HCT116 (cell line): ENCODE measurements around the gene CDC42EP4. TPM values are rescaled to one million over a fixed set of nuclear protein-coding genes. Genes with fewer than 3 reads are reported as not detected.

ENCODE experiments used
- ATAC-seq: fragments of 200-7000 bp; cut with Tn5 transposase; 2 replicates; pipeline ENCODE4 v1.9.1; 2020; ENCODE audit warnings: mild to moderate bottlenecking, moderate library complexity
- BruUV-seq: library from RNA; stranded (reverse); fragments of 400-500 nt; replicated peaks from 2 replicates; lab custom pipeline; 2021; lab: Mats Ljungman, UMichigan
- CTCF ChIA-PET: fragments of 300-600 bp; sonication (Branson Sonifier 250); formaldehyde crosslinking; loops from one replicate; lab custom pipeline; 2021; ENCODE audit warnings: antibody characterized with exemption; lab: Charles Lee
- POLR2A ChIA-PET: fragments of 300-600, 350-600 bp; sonication (Branson Sonifier 250); formaldehyde crosslinking; loops from one replicate; lab custom pipeline; 2021; ENCODE audit warnings: antibody characterized with exemption; lab: Charles Lee
- RAD21 ChIA-PET, 2 experiments: fragments of 300-600 bp; sonication (Branson Sonifier 250); formaldehyde crosslinking; loops; one replicate each; lab custom pipeline; 2023; ENCODE audit warnings: low total read pairs in 2 of 2; ENCODE audit not compliant: uncharacterized antibody in 2 of 2, unreplicated experiment in 2 of 2, low non-redundant PET in 1 of 2; lab: Charles Lee
- DNase-seq: peaks from one replicate; pipeline ENCODE4 v3.0.0-alpha.2; 2010; ENCODE audit warnings: low read depth, low spot score
- H2AFZ ChIP-seq: fragments of 200-600 bp; shearing (Covaris generic), sonication (generic); 2 replicates; pipeline ENCODE4 v1.6.1; 2017; ENCODE audit warnings: low read depth, mixed run types, mixed read lengths, antibody characterized with exemption, low read length; ENCODE audit not compliant: poor library complexity, severe bottlenecking
- H3K27ac ChIP-seq: 2 replicates; pipeline ENCODE4 v1.5.1; 2012; ENCODE audit warnings: low read depth, low read length
- H3K27me3 ChIP-seq: fragments of 200-600 bp; sonication (generic); 2 replicates; pipeline ENCODE4 v1.6.1; 2016; ENCODE audit warnings: mixed run types, low read length, mixed read lengths; ENCODE audit not compliant: insufficient read depth
- H3K36me3 ChIP-seq, 2 experiments: fragments of 200-500 bp in 1 of 2; fragments of 200-600 bp in 1 of 2; sonication (Bioruptor generic) in 1 of 2; sonication (generic) in 1 of 2; 2 replicates each; pipeline versions ENCODE4 v1.5.1 to v1.6.1; 2014 to 2016; ENCODE audit warnings: low read length in 2 of 2, inconsistent platforms in 1 of 2, mixed read lengths in 1 of 2, mixed run types in 1 of 2; ENCODE audit not compliant: insufficient read depth in 2 of 2, control insufficient read depth in 1 of 2
- H3K4me1 ChIP-seq, 2 experiments: fragments of 200-600 bp in 1 of 2; sonication (generic) in 1 of 2; 2 replicates each; pipeline versions ENCODE4 v1.5.1 to v1.6.1; 2012 to 2017; ENCODE audit warnings: low read length in 2 of 2, inconsistent platforms in 1 of 2, mild to moderate bottlenecking in 1 of 2, mixed read lengths in 1 of 2, mixed run types in 1 of 2, moderate library complexity in 1 of 2; ENCODE audit not compliant: insufficient read depth in 2 of 2, control insufficient read depth in 1 of 2
- H3K4me2 ChIP-seq: fragments of 200-600 bp; sonication (generic); 2 replicates; pipeline ENCODE4 v1.6.1; 2017; ENCODE audit warnings: mixed run types, low read length, mixed read lengths
- H3K4me3 ChIP-seq, 2 experiments: fragments of 200-600 bp in 1 of 2; sonication (generic) in 1 of 2; replicated peaks in 1 of 2; 2 replicates each; pipeline ENCODE4 v1.5.1; 2011 to 2016; ENCODE audit warnings: low read length in 2 of 2, control low read depth in 1 of 2, low read depth in 1 of 2, mild to moderate bottlenecking in 1 of 2, mixed read lengths in 1 of 2, mixed run types in 1 of 2
- H3K79me2 ChIP-seq: fragments of 200-600 bp; sonication (generic); 2 replicates; pipeline ENCODE4 v1.6.1; 2017; ENCODE audit warnings: mild to moderate bottlenecking, mixed run types, low read length, moderate library complexity, mixed read lengths; ENCODE audit not compliant: insufficient read depth
- H3K9ac ChIP-seq: fragments of 200-600 bp; sonication (generic); 2 replicates; pipeline ENCODE4 v1.6.1; 2016; ENCODE audit warnings: low read length, mixed read lengths
- H3K9me2 ChIP-seq: fragments of 200-600 bp; sonication (generic), shearing (Covaris generic); 2 replicates; pipeline ENCODE4 v1.6.1; 2017; ENCODE audit warnings: mixed run types, mild to moderate bottlenecking, moderate library complexity; ENCODE audit not compliant: insufficient read depth
- H3K9me3 ChIP-seq, 2 experiments: fragments of 200-500 bp in 1 of 2; fragments of 200-600 bp in 1 of 2; sonication (Bioruptor generic) in 1 of 2; sonication (generic) in 1 of 2; 2 replicates each; pipeline ENCODE4 v1.6.1; 2014 to 2017; ENCODE audit warnings: low read length in 2 of 2, mixed read lengths in 2 of 2, inconsistent platforms in 1 of 2, low read depth in 1 of 2, mild to moderate bottlenecking in 1 of 2, mixed run types in 1 of 2, moderate library complexity in 1 of 2; ENCODE audit not compliant: control insufficient read depth in 1 of 2, insufficient read depth in 1 of 2
- H4K20me1 ChIP-seq: fragments of 200-600 bp; sonication (generic), shearing (Covaris generic); 2 replicates; pipeline ENCODE4 v1.6.1; 2017; ENCODE audit warnings: mixed run types, mild to moderate bottlenecking, moderate library complexity; ENCODE audit not compliant: insufficient read depth
- ATF3 ChIP-seq: IDR thresholded peaks from 2 replicates; pipeline ENCODE4 v1.6.1; 2012
- CBX3 ChIP-seq: IDR thresholded peaks from 2 replicates; pipeline ENCODE4 v1.6.1; 2012; ENCODE audit warnings: low read depth
- CEBPB ChIP-seq: IDR thresholded peaks from 2 replicates; pipeline ENCODE4 v1.6.1; 2012; ENCODE audit warnings: low read depth
- CTCF ChIP-seq, 3 experiments: fragments of 200-600 bp in 1 of 3; sonication (generic) in 1 of 3; IDR thresholded peaks in 2 of 3; conservative IDR thresholded peaks in 1 of 3; 2 replicates each; pipeline ENCODE4 v1.5.1; 2012 to 2017; ENCODE audit warnings: low read depth in 2 of 3, low read length in 2 of 3, antibody characterized with exemption in 1 of 3, borderline replicate concordance in 1 of 3, control low read depth in 1 of 3, mild to moderate bottlenecking in 1 of 3, mixed read lengths in 1 of 3, mixed run types in 1 of 3, moderate library complexity in 1 of 3; ENCODE audit not compliant: insufficient read depth in 1 of 3
- EGR1 ChIP-seq: IDR thresholded peaks from 2 replicates; pipeline ENCODE4 v1.6.1; 2012; ENCODE audit warnings: low read depth
- ELF1 ChIP-seq: IDR thresholded peaks from 2 replicates; pipeline ENCODE4 v1.6.1; 2012; ENCODE audit warnings: low read depth, borderline replicate concordance
- EZH2 ChIP-seq: fragments of 200-600 bp; sonication (generic); IDR thresholded peaks from 2 replicates; pipeline ENCODE4 v1.6.1; 2017; ENCODE audit warnings: antibody characterized with exemption, mixed run types
- EZH2phosphoT487 ChIP-seq: fragments of 200-600 bp; IDR thresholded peaks from 2 replicates; pipeline ENCODE4 v1.6.1; 2018; ENCODE audit warnings: antibody characterized with exemption, borderline replicate concordance
- FOSL1 ChIP-seq: IDR thresholded peaks from 2 replicates; pipeline ENCODE4 v1.6.1; 2012; ENCODE audit warnings: low read depth
- JUND ChIP-seq: IDR thresholded peaks from 2 replicates; pipeline ENCODE4 v1.6.1; 2012
- POLR2A ChIP-seq: IDR thresholded peaks from 2 replicates; pipeline ENCODE4 v1.7.0; 2011; ENCODE audit warnings: borderline replicate concordance; ENCODE audit not compliant: insufficient read depth, insufficient read length; ENCODE audit errors: extremely low read depth
- POLR2AphosphoS5 ChIP-seq: IDR thresholded peaks from 2 replicates; pipeline ENCODE4 v1.6.1; 2011; ENCODE audit warnings: mild to moderate bottlenecking, low read depth, low read length, moderate library complexity
- RAD21 ChIP-seq: IDR thresholded peaks from 2 replicates; pipeline ENCODE4 v1.6.1; 2012; ENCODE audit warnings: low read depth, mild to moderate bottlenecking
- SIN3A ChIP-seq: IDR thresholded peaks from 2 replicates; pipeline ENCODE4 v1.6.1; 2012; ENCODE audit warnings: low read depth
- SRF ChIP-seq: IDR thresholded peaks from 2 replicates; pipeline ENCODE4 v1.6.1; 2012; ENCODE audit warnings: low read depth
- TCF7L2 ChIP-seq: IDR thresholded peaks from 2 replicates; pipeline ENCODE4 v1.7.0; 2011; ENCODE audit warnings: borderline replicate concordance, inconsistent platforms; ENCODE audit not compliant: insufficient read depth, insufficient read length; ENCODE audit errors: extremely low read depth
- ZBTB33 ChIP-seq: IDR thresholded peaks from 2 replicates; pipeline ENCODE4 v1.6.1; 2011; ENCODE audit warnings: mild to moderate bottlenecking, low read length, moderate library complexity; ENCODE audit not compliant: insufficient replicate concordance; ENCODE audit errors: extremely low read depth
- ZFX ChIP-seq: fragments of 450-650 bp; IDR thresholded peaks from 2 replicates; pipeline ENCODE4 v1.6.1; 2017
- intact Hi-C: fragments of 100-400 bp; cut with micrococcal nuclease; formaldehyde crosslinking; loops from 2 replicates; pipeline ENCODE4 v1.10.0; 2022
- total RNA-seq: library from RNA; stranded (reverse); gene quantifications from one replicate; pipeline ENCODE4 v1.2.1, GENCODE V29; 2021; ENCODE audit not compliant: unreplicated experiment

CDC42EP4 gene
- total RNA-seq, 1 experiment from 2014 or later, result 54.9 TPM

GRCh38 chr17:73352261-73352660 is 40.5 kb upstream of the CDC42EP4 start:
- Histone ChIP-seq H3K27me3 (no peaks in the 10 kb centered on the region), H3K27ac (no peak overlapping the region), H3K9me2 (no peaks in the 10 kb centered on the region), H3K79me2 (no peaks in the 10 kb centered on the region), H4K20me1 (no peaks in the 10 kb centered on the region), H3K36me3 (no peaks in the 10 kb centered on the region), H3K4me2 (no peak overlapping the region), H3K4me1 (0 out of 4 replicates have a peak, but pooled peaks cover 0 to 6% of the 10 kb centered on the region in 2 experiments), H3K9ac (no peak overlapping the region), H2AFZ (no peak overlapping the region), H3K4me3 (no peak overlapping the region), H3K9me3 (no peaks in the 10 kb centered on the region)
- DNase-seq (no peak), ATAC-seq (no peak)
- no peak for TF ChIP-seq SRF
- no peak for TF ChIP-seq POLR2AphosphoS5
- TF ChIP-seq CEBPB, result no peak
- TF ChIP-seq EZH2, result no peak
- no peak for TF ChIP-seq TCF7L2
- no peak for TF ChIP-seq ZBTB33
- TF ChIP-seq ATF3, result no peak
- TF ChIP-seq ZFX, result no peak
- ChIA-PET POLR2A (no interaction called here), RAD21 (no interaction called here), CTCF (no interaction called here)
- BruUV-seq, result no TSS peak
- intact Hi-C loops, result no loop called here

GRCh38 chr17:73351764-73352163 is 40.0 kb upstream of the CDC42EP4 start:
- Histone ChIP-seq H3K79me2 (no peaks in the 10 kb centered on the region), H3K4me2 (no peak overlapping the region), H3K4me1 (0 out of 4 replicates have a peak, but pooled peaks cover 0 to 6% of the 10 kb centered on the region in 2 experiments), H3K27me3 (no peaks in the 10 kb centered on the region), H3K9me2 (no peaks in the 10 kb centered on the region), H3K27ac (no peak overlapping the region), H2AFZ (no peak overlapping the region), H3K36me3 (no peaks in the 10 kb centered on the region), H3K4me3 (no peak overlapping the region), H3K9ac (no peak overlapping the region), H4K20me1 (no peaks in the 10 kb centered on the region), H3K9me3 (no peaks in the 10 kb centered on the region)
- DNase-seq, result no peak
- TF ChIP-seq EZH2phosphoT487 (no peak), SIN3A (no peak), TCF7L2 (no peak), JUND (no peak), CBX3 (no peak), SRF (no peak), CTCF (IDR thresholded peaks at IDR 0.05 in 2 of 3, conservative IDR thresholded peaks at IDR 0.05 in 1 of 3; ENCODE audit: borderline replicate concordance in 1 of 3, insufficient read depth in 1 of 3, low read depth in 2 of 3, low read length in 2 of 3) (no peak), ELF1 (no peak), POLR2A (no peak), POLR2AphosphoS5 (no peak), FOSL1 (no peak), EGR1 (no peak), RAD21 (no peak), ATF3 (no peak), ZFX (no peak)
- no TSS peak for BruUV-seq
- ChIA-PET RAD21 (no interaction called here), POLR2A (no interaction called here), CTCF (no interaction called here)
- intact Hi-C loops, result no loop called here
- ATAC-seq, result no peak
